Esophagus mucosa (tissue), 1 donor: Measurements from ENCODE around the gene WDR72. TPM values are rescaled to one million over a fixed set of nuclear protein-coding genes. Genes with fewer than 3 reads are reported as not detected.

Experiments
- ATAC-seq: fragments of 200-7000 bp; cut with Tn5 transposase; one replicate; pipeline ENCODE4 v1.9.1; 2020
- total RNA-seq: library from RNA; stranded (reverse); gene quantifications from one replicate; pipeline ENCODE4 v1.2.4, GENCODE V29; 2023
- donor health status: DM: yes; HTN: yes; CAD: no.

The WDR72 gene
- total RNA-seq, 1 donor from 2014 or later: 0.76 TPM

DNA sequence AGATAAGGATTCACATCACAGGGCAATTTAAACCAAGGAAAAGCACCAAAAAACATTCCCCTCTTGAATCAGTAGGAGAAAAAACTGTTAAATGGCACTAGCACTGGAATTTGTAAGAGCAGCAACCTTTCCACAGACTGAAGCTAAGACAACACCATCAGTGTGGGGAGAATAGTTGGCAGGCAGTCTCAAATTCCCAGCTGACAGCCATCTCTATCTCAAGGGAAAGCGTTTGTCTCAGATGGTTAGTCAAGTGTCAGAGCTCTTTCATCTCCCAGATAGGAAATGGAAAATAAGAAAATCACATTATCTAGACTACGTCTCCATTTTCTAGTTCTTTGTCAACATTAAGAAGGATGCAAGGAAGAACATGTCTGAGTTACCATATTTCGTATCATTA, 228.7 kb downstream of the WDR72 start:
- no peak for ATAC-seq

DNA sequence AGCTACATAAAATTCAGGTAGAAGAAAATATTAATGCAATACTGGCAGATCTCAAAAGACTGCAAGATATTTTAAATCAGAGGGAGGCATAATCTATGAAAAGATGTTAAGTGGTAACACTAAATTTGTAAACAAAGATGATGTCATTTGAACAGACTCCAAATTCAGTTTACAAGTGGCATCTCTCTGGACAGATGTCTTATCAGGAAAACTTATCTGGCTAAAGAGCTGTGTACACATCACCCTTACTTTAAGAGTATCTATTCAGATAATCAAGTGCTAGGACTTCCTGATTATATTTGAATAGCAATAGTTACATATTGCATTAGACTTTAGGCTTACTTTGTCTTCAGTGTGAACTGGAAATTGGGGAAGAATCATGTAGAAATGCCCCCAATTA, 231.5 kb downstream of the WDR72 start:
- ATAC-seq: no peak

DNA sequence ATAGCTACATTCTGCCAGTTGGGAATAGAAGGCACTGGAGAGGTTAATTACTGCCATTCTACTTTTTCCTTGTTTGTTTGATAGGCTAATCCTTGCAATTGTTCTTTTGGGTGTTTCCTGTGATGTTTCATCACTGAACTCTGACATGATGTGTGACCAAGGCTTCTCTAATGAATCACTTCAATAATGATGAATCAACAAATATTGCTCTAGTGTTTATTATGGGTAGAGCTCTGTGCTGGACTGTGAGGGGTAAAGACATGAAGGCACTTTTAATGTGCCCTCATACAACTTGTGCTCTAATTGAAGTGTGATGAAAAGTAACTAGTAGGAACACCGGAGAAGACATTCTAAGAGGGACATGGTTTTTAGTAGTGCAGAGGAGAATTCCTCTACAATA, 233.6 kb downstream of the WDR72 start:
- ATAC-seq: no peak

DNA sequence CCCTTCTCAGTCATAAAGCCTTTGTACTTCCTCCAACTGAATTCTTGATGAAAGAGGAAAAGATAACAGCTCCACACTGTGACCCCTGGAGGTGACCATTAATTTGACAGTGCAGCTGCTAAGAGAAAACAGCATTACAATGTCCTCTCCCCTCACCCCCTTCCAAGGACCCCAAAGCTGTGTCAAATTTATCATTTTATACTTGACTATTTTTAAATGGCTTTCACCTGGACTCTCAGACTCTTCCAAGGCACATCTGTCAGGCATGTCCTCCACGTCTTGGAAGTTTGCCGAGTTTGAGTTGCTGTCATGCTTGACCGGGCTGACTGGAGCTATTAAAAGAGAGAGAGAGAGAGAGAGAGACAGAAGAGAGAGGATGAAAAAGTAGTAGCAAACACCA, 236.5 kb downstream of the WDR72 start:
- no peak for ATAC-seq

DNA sequence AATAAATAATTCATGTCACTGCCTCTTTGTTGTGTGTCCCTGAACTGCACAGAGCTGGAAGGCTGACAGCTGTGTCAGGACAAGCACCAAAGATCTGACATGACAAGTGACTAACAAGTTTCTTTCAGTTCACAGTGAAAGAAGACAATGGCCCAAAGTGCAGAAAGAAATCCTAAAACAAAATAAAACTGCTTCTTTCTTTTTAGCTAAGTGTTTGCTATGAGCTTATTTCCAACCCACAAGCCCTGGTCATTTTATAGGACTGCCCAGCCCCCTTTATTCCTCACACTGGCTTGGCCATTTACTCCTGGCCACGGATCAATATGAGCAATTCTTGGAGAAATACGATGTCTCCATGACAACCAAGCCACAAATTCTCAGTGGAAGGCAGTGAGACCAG, 238.5 kb downstream of the WDR72 start:
- ATAC-seq: no peak

DNA sequence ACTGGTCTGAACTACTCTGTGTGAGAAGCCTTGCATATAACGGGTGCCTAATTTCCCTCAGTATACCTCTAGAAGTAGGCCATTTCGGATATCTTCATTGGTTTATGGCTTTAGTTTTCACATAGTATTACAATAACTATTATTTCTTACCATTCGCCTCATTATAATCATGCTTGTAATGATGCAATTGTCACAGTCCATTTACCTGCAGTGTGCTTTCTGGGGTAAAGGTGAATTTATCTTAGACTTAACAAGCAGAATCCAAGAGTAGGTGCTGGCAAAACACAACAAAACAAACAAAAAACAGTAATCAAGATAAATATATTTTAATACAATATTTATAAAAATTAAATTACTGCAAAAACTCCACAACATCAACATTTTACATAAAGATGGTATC, 246.0 kb downstream of the WDR72 start:
- no peak for ATAC-seq

DNA sequence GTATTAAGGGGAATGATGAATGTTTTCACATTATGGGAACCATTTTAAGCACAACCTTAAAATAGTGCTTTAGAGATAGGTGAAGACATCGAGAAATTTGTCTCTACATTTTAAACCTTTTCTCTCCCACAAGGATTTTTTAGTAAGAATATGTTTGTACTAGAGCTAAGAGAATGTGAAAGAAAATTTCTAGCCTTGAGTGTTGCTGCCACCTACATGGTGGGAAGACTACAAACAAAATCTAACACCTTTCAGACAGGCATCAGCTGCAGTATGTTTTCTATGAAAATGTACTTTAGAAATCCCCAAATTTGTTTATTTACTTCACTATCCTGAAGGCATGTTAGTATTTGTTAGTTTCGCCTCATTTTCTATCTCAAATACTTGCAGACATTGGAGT, 247.4 kb downstream of the WDR72 start:
- ATAC-seq: no peak

DNA sequence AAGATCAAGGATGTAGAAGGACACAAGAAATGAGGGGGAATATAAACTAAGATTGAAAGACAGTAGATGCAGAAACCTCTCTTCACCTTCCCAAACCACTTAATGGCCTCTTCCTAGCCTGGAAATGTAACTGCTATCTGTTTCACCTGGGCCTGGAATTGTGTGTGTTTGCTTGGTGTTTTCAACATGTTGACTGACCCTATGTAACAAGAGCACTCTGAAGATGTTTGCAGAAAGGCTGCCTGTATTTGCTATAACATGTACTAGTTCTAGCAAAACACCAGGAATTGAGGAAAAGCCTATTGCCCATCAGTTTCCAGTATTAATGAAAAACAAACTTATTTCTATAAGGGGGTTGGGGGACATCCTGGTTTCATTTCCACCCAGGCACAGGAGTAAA, 248.3 kb downstream of the WDR72 start:
- ATAC-seq: no peak

DNA sequence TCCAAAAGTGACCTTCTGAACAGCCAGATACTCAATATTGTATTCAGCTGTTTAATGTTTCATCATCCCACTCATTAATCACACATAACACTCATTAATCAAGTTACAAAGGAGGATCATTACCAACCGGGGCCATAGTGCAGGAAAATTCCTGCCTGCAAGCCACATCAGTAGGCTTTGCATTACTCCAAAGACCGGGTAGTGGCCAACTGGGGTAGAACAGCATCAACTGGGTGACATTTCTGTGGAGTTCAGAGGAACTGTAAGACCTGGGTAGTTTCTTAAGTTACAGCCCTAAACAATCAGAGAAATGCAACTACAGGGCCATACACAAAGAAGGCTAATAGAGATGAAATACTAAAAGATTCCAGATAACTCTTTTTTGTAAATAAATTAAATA, 253.1 kb downstream of the WDR72 start:
- ATAC-seq: no peak

DNA sequence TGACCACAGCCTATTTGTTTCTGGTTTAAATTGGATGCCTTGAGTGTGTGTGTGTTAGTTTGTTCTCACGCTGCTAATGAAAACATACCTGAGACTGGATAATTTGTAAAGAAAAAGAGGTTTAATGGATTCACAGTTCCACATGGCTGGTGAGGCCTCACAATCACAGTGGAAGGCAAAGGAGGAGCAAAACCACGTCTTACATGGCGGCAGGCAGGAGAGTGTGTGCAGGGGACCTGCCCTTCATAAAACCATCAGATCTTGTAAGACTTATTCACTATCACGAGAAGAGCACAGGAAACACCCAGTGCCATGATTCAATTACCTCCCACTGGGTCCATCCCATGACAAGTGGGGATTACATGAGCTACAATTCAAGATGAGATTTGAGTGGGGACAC, 260.5 kb downstream of the WDR72 start:
- no peak for ATAC-seq

DNA sequence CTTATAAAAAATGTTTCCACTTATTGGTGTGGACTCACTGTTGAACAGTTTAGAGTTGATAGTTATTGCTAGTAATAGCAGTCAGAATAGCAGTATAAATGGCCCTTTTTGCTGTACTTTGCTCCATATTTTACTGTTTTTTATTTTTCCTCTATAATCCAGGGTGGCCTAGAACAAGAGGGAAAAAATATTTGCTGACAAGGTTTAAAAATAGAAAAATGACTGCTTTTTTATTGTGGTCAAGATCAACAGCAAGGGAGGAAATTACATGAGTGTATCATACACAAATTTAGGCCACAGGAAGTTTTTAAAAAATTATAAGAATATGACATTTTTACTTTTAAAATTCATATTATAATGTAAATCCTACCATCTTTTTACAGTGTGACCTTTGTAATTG, 269.1 kb downstream of the WDR72 start:
- no peak for ATAC-seq

DNA sequence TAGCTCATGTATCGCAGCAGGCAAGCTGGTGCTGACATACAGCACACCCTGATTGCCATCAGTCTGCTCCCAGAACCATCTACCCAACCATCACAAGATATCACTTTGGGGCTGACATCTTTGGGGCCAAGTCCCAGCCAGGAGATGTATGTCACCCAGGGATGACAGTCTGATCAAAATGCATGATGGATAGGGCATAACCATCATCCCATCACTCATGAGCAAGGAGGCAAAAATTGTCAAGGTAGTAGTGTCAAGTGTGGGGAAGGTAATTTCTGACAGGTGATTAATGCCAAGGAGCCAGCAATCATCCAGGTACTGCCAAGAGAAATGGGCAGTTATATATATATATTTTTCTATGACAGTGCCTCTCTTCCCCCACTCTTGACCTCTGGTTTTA, 277.4 kb downstream of the WDR72 start:
- ATAC-seq: no peak

DNA sequence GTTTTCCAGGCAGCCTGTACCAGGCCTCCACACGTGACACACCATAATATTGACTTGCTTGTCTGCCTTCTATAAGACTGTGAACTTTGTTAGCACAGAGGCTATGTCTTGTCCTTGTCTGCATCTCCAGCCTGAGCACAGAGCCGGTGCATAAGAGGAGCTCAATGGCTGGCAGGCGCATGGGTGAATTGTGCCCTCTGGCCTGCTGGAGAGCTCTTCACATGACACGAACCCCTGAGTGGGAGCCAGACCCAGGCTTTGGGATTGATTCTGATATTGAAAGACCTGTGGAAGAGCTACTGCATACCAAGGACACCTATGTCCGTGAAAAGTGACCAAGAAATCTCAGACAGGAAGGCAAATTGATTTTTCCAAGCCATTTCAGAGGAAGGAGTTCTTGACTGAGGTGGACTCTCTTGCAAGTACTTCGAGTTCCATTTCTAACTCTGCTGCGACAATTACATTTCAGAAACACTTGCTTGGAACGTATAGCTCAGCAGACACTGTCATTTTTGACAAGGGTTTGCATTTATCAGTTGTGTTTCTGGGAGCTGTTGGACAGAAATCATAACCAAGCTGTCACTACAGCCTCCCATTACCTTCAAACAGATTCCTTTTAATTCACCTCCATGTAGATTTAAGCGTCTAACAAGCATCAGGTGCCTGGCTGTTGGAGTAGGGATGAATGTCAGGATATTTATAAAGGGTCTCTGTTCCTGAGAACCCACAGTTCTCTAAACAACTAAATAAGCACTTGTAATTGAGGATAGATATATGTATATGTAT, 281.3 kb downstream of the WDR72 start:
- ATAC-seq: no peak

DNA sequence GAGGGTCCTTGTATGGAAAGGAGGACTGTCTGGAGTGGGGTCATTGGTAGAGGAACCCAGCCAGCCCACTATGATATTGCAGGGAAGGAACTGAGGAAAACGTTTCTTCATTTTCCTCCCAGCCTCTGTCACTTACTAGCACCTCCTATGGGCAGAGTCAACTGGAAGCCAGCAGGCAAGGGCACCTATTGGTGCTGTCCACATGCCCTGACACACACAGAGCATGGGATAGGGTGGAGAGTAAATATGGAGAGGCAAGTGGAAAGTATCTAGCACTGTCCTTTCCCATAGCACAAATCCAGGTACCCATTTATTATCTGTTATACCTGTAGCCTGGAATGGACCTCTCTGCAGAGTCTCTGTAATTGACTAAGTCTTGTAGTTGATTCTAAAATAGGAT, 285.6 kb downstream of the WDR72 start:
- no peak for ATAC-seq

DNA sequence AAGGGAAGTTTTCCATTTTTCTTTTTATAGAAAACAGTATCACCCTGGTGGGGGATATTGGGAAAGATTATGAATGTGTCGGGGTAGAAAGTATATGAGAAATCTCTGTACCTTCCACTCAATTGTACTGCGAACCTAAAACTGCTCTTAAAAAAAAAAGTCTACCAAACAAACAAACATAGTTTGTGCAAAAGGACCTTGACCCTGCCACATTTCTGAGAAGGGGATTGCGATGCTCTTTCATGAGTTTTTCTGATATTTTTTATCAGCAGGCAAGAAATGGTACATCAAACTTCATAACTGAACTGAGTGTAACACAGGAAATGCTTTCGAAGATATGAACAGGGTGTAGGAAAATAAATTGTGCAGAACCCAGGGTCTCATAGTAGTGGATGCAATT, 286.0 kb downstream of the WDR72 start:
- no peak for ATAC-seq

DNA sequence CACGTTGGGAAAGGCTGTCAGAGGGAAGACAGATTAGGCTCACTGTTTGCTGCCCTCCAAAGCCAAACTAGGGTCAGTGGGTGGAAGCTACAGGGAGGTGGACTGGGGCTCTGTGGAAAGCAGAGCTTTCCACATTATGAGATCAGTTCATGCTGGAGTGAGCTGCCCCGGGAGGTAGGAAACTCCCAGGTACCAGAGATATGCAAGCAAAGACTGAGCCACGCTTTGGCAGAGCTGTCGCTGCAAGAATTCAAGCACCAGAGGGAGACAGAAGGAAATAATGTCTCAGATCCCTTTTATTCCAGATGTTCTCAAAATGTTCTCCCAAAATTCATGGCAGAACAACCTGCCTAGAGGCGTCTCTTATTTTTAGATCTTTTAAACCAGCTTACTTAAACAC, 286.6 kb downstream of the WDR72 start:
- no peak for ATAC-seq

DNA sequence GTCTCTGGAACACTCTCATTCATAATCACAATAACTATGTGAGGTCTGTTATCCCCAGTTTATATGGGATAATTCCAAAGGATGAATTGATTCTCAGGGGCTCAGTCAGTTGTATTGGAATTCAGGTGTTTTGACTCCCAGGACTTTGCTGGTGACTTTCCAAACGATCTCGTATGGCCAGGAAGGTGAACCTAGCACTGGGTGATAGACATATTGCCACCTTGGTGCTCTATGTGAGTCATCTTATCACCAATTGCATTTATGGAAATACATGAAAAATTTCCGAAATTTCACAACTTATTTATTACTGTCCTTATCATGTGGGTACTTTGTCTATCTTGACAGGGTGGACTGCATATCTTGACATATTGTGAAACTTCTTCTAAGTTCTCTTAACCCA, 287.3 kb downstream of the WDR72 start:
- no peak for ATAC-seq

DNA sequence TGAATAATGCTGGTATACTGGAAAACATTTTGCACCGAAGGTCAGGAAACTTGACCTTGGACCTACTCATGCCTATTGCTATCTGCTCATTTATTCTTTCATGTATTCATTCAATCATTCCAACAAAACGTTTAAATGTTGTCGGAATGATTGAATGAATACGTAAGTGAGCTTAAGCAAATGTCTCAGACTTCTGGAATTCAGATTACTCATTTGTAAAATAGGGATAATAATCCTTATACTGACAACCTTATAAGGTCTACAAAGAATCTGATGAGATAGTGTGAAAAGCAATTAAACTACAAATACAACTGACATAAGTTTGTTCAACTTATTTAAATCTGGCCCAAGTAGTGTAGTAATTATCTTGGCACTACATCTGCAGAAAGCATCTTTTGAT, 288.7 kb downstream of the WDR72 start:
- ATAC-seq: no peak

DNA sequence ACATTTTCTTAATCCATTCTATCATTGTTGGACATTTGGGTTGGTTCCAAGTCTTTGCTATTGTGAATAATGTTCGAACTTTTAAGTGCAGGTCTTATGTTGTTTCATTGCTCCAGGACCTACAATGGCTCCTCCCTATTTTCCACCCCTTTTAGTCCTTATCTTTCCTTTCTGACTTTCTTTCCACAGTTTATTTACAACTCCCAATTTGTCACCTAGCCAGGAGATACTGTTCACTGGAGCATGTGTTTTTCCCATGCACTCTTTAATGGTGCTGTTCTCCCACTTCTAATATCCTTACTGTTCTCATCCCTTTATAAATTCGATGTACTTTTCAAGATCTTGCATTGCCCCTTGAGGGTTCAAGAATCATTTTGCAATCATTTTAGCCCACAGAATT, 290.0 kb downstream of the WDR72 start:
- no peak for ATAC-seq

Other genes starting within 250 kb of the WDR72 start
- 0.04 TPM for gene UNC13C, start 218.8 kb upstream of the WDR72 start, total RNA-seq